Testis (tissue), 3 donors: ENCODE results near the gene STK32A. TPM values are rescaled to one million over a fixed set of nuclear protein-coding genes. Genes with fewer than 3 reads are reported as not detected.

Experiments used
- DNase-seq: peaks from one replicate; pipeline ENCODE4 v3.0.0-alpha.2; 2019
- H3K27ac ChIP-seq, 2 donors: fragments of 200-600 bp; sonication (generic); one replicate each; pipeline ENCODE4 v1.5.1; 2019
- H3K27me3 ChIP-seq: fragments of 200-600 bp; sonication (generic); one replicate; pipeline ENCODE4 v1.5.1; 2019
- H3K36me3 ChIP-seq: fragments of 200-600 bp; sonication (generic); one replicate; pipeline ENCODE4 v1.5.1; 2017; ENCODE audit warnings: low read depth; ENCODE audit errors: missing control alignments
- H3K4me1 ChIP-seq: fragments of 200-600 bp; sonication (generic); one replicate; pipeline ENCODE4 v1.5.1; 2019
- H3K4me3 ChIP-seq, 2 donors: fragments of 200-600 bp; sonication (generic); one replicate each; pipeline ENCODE4 v1.5.1; 2017 to 2019
- H3K9me3 ChIP-seq: fragments of 200-600 bp; sonication (generic); one replicate; pipeline ENCODE4 v1.5.1; 2017
- POLR2A ChIP-seq: fragments of 450-650 bp; IDR thresholded peaks from one replicate; pipeline ENCODE4 v1.6.1; 2017; ENCODE audit warnings: antibody characterized with exemption, mild to moderate bottlenecking, moderate library complexity
- WGBS, 2 donors: methylation state at CpG; one replicate each; pipeline ENCODE4 v1.1.5; 2018; 5-methylcytosine and 5-hydroxymethylcytosine counted together
- intact Hi-C: fragments of 100-400 bp; cut with DNase I; formaldehyde crosslinking; loops from one replicate; pipeline ENCODE4 v1.15.1; 2023; ENCODE audit warnings: low total_unique reads
- polyA plus RNA-seq: library from polyadenylated mRNA; stranded (reverse); fragments of 350-450 nt; fragmentation: Illumina TruSeq; extraction: RNeasy Lipid Tissue Mini Kit (QIAGEN cat#74804); gene quantifications from one replicate; pipeline ENCODE4 v1.2.3, GENCODE V29; 2014; ENCODE audit warnings: low read depth, low replicate concordance; ENCODE audit not compliant: insufficient read depth
- total RNA-seq, 2 donors: library from RNA; depleted of rRNA; stranded (reverse); fragments of >200 nt; gene quantifications; one replicate each; pipeline ENCODE4 v1.2.3, GENCODE V29; 2016
- TF ChIP-seq, protein P1 (sequence below), 3 experiments: fragments of 450-650 bp in 2 of 3; fragments of 200-600 bp in 1 of 3; sonication (generic) in 1 of 3; IDR thresholded peaks; one replicate each; pipeline ENCODE4 v1.5.1; 2016 to 2019; ENCODE audit warnings: antibody characterized with exemption in 3 of 3, mild to moderate bottlenecking in 2 of 3, moderate library complexity in 1 of 3

STK32A gene
- total and polyA plus RNA-seq, 3 donors from 2014 or later: 3.9 to 7.9 (median 6.0) TPM

DNA sequence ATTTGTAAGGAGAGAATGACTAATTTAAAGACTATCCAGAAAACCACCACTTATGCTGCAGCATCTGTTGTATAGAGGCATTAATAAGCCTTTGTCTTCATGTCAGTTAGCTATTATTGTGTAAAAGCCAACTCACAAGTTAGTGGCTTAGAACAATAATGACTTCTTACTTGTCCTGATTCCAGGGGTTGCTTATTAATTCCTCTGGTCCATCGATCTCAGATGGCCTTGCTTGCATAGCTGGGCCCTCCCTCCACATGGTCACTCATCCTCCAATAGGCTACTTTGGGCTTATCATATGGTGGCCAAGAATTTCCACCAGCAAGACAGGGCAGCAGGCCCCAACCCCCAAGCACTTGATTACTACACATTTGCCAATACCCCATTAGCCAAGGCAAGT lies 44.5 kb upstream of the STK32A start:
- intact Hi-C loops: no loop called here

DNA sequence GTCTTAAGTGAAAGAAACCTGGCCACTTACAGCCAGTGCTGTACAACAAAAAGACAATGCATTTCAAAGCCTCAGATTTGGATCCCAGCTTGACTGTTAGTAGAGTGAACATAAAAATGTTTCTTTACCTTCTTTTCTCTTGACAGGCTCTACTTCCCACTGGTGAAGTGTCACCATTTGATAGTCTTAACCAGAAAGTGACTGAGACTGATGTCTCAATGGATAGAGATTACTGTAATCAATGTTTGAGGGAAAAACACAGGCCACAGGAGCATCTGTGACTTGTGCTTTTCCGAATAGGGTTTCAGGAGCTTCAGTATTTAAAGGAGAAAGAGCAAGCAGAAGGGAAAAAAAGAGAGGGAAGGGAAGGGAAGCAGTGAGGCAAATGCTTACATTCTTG lies 41.7 kb upstream of the STK32A start:
- no peak overlapping the region for H3K27ac ChIP-seq
- H3K4me1 ChIP-seq: no peaks in the 10 kb centered on the region
- intact Hi-C loops: no loop called here
- DNase-seq: no peak
- no peaks in the 10 kb centered on the region for H3K27me3 ChIP-seq
- H3K4me3 ChIP-seq: no peak overlapping the region
- H3K9me3 ChIP-seq: no peaks in the 10 kb centered on the region
- H3K36me3 ChIP-seq: no peaks in the 10 kb centered on the region
- 85 to 92% methylated on average over 1 of the region's 1 CpG for WGBS, 2 donors
- TF ChIP-seq POLR2A: no peak
- TF ChIP-seq, protein P1, sequence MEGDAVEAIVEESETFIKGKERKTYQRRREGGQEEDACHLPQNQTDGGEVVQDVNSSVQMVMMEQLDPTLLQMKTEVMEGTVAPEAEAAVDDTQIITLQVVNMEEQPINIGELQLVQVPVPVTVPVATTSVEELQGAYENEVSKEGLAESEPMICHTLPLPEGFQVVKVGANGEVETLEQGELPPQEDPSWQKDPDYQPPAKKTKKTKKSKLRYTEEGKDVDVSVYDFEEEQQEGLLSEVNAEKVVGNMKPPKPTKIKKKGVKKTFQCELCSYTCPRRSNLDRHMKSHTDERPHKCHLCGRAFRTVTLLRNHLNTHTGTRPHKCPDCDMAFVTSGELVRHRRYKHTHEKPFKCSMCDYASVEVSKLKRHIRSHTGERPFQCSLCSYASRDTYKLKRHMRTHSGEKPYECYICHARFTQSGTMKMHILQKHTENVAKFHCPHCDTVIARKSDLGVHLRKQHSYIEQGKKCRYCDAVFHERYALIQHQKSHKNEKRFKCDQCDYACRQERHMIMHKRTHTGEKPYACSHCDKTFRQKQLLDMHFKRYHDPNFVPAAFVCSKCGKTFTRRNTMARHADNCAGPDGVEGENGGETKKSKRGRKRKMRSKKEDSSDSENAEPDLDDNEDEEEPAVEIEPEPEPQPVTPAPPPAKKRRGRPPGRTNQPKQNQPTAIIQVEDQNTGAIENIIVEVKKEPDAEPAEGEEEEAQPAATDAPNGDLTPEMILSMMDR (IDR thresholded peaks at IDR 0.05): no peak

More for the DNA sequence above, 44.5 kb upstream of the STK32A start:
- TF ChIP-seq, protein P1 (IDR thresholded peaks at IDR 0.05): no peak
- no peak for TF ChIP-seq POLR2A
- no peaks in the 10 kb centered on the region for H3K36me3 ChIP-seq
- H3K27ac ChIP-seq: no peak overlapping the region
- no peak overlapping the region for H3K4me3 ChIP-seq
- 27 to 47% methylated on average over 1 of the region's 1 CpG for WGBS, 2 donors
- no peak for DNase-seq
- no peaks in the 10 kb centered on the region for H3K9me3 ChIP-seq
- H3K27me3 ChIP-seq: no peaks in the 10 kb centered on the region
- H3K4me1 ChIP-seq: no peaks in the 10 kb centered on the region

DNA sequence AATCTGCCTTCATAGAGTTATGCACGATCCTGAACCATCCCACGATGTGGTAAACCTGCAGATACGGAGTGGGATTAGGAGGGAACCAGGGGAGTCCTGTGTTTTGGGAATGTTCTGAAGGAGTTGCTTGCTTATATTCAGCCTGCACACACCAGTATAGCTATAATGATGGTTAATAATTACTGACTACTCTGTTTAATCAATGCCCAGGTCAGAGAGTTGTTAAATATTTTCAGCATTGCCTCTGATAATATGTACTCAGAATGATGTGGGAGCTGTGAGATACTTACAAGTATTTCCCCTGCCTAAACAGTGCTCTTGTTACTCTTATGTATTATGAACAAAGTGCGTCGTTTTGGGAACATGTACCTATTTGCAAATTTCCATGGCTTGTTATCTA lies 34.8 kb upstream of the STK32A start:
- no peak overlapping the region for H3K27ac ChIP-seq
- H3K9me3 ChIP-seq: no peaks in the 10 kb centered on the region
- no peaks in the 10 kb centered on the region for H3K36me3 ChIP-seq
- intact Hi-C loops: no loop called here
- H3K27me3 ChIP-seq: no peaks in the 10 kb centered on the region
- no peak for DNase-seq
- no peak for TF ChIP-seq POLR2A
- TF ChIP-seq, protein P1 (IDR thresholded peaks at IDR 0.05): no peak
- H3K4me3 ChIP-seq: no peak overlapping the region
- H3K4me1 ChIP-seq: no peaks in the 10 kb centered on the region
- WGBS, 2 donors: 83 to 88% methylated on average over 5 of the region's 5 CpGs

DNA sequence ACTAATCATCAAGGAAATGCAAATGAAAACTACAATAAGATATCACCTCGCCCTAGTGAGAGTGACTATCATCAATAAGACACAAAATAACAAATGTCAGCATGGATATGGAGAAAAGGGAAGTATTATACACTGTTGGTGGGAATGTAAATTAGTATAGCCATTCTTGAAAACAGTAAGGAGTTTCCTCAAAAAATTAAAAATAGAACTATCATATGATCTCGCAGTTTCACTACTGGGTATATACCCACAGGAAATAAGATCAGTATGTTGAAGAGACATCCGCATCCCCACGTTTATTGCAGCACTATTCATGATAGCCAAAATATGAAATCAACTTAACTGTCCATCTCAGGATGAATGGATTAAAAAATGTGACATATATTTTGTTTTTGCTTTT lies 31.6 kb upstream of the STK32A start:
- TF ChIP-seq, protein P1 (IDR thresholded peaks at IDR 0.05): no peak
- no peak for TF ChIP-seq POLR2A
- no peaks in the 10 kb centered on the region for H3K9me3 ChIP-seq
- intact Hi-C loops: no loop called here
- H3K4me1 ChIP-seq: no peaks in the 10 kb centered on the region
- H3K27ac ChIP-seq: no peak overlapping the region
- 72 to 78% methylated on average over 4 of the region's 4 CpGs for WGBS, 2 donors
- no peak overlapping the region for H3K4me3 ChIP-seq
- no peaks in the 10 kb centered on the region for H3K27me3 ChIP-seq
- DNase-seq: no peak
- no peaks in the 10 kb centered on the region for H3K36me3 ChIP-seq

DNA sequence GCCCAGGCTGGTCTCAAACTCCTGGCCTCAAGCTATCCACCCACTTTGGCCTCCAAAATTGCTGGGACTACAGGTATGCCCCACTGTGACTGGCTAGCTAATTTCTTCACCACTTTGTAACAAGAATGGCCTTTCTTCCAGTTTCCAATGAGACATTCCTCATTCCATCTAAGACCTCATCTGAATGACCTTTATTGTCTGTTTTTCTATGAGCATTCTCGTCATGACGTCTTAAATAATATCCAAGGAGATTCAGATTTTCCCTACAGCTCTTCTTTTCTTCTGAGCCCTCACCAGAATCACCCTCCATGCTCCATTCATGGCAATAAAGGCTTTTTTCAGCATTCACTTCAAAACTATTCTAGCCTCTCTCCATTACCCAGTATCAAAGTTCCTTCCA lies 30.2 kb upstream of the STK32A start:
- H3K27me3 ChIP-seq: no peaks in the 10 kb centered on the region
- no peak for TF ChIP-seq POLR2A
- TF ChIP-seq, protein P1 (IDR thresholded peaks at IDR 0.05): no peak
- WGBS, 2 donors: 79 to 92% methylated on average over 2 of the region's 2 CpGs
- no peaks in the 10 kb centered on the region for H3K9me3 ChIP-seq
- H3K4me3 ChIP-seq: no peak overlapping the region
- H3K4me1 ChIP-seq: no peaks in the 10 kb centered on the region
- intact Hi-C loops: no loop called here
- no peak overlapping the region for H3K27ac ChIP-seq
- no peak for DNase-seq
- no peaks in the 10 kb centered on the region for H3K36me3 ChIP-seq
